Epithelial cell of proximal tubule (primary cell): Measurements from ENCODE around the gene HDGFL2. TPM values are rescaled to one million over a fixed set of nuclear protein-coding genes. Genes with fewer than 3 reads are reported as not detected.

Experiments used
- DNase-seq: peaks from one replicate; pipeline ENCODE4 v3.0.0-alpha.2; 2011; ENCODE audit warnings: low read depth
- H3K4me3 ChIP-seq: 2 replicates; pipeline ENCODE4 v1.5.1; 2011; ENCODE audit warnings: low read depth, mild to moderate bottlenecking, low read length
- total RNA-seq: library from RNA; depleted of rRNA; stranded (reverse); fragments of >200 nt; gene quantifications from 2 replicates; pipeline ENCODE4 v1.2.3, GENCODE V29; 2015
- TF ChIP-seq, protein P1 (sequence below): conservative IDR thresholded peaks from 2 replicates; pipeline ENCODE4 v1.5.1; 2012; ENCODE audit warnings: low read depth, mild to moderate bottlenecking, low read length

The HDGFL2 gene
- total RNA-seq, 1 donor from 2014 or later: 91.8 TPM

DNA sequence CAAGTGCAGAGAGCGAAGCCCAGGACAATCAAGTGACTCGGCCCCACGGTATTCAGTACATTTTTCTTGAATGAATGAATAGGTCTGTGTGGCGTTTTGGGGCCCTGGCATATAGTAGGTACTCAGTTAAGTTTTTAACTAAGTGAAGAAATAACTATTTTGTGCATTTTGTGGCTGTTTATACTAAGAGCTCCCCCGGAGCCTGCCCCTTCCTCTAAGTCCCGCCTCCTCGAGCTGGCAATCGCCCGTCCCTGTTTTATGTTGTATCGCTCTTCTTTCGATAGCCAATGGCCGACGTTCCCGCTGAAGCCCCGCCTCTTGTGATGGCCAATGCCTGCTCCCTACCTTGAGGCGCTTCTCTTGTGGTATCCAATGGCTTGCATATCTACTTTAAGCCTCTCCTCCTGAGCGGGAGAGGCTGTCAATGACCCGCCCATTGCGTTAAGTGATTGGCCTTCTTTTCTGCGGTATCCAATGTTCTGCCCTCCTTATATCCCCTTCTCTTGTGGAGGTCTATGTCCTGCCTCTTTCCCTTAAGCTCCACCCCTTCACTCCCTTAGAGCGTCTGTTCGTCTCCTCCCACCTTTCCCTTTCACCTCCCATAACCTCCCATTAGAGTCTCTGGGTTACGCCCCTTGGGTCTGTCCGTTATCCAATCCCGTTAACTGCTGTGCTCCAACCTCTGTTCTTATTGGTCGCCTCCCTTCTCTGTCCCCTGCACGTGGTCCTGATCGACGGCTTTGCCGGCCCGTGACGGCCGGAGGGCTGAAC, 509 bp upstream of the HDGFL2 start:
- peak; percentile 100 for DNase-seq
- H3K4me3 ChIP-seq: peak overlapping the region; percentile 67
- TF ChIP-seq, protein P1, sequence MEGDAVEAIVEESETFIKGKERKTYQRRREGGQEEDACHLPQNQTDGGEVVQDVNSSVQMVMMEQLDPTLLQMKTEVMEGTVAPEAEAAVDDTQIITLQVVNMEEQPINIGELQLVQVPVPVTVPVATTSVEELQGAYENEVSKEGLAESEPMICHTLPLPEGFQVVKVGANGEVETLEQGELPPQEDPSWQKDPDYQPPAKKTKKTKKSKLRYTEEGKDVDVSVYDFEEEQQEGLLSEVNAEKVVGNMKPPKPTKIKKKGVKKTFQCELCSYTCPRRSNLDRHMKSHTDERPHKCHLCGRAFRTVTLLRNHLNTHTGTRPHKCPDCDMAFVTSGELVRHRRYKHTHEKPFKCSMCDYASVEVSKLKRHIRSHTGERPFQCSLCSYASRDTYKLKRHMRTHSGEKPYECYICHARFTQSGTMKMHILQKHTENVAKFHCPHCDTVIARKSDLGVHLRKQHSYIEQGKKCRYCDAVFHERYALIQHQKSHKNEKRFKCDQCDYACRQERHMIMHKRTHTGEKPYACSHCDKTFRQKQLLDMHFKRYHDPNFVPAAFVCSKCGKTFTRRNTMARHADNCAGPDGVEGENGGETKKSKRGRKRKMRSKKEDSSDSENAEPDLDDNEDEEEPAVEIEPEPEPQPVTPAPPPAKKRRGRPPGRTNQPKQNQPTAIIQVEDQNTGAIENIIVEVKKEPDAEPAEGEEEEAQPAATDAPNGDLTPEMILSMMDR: no peak

DNA sequence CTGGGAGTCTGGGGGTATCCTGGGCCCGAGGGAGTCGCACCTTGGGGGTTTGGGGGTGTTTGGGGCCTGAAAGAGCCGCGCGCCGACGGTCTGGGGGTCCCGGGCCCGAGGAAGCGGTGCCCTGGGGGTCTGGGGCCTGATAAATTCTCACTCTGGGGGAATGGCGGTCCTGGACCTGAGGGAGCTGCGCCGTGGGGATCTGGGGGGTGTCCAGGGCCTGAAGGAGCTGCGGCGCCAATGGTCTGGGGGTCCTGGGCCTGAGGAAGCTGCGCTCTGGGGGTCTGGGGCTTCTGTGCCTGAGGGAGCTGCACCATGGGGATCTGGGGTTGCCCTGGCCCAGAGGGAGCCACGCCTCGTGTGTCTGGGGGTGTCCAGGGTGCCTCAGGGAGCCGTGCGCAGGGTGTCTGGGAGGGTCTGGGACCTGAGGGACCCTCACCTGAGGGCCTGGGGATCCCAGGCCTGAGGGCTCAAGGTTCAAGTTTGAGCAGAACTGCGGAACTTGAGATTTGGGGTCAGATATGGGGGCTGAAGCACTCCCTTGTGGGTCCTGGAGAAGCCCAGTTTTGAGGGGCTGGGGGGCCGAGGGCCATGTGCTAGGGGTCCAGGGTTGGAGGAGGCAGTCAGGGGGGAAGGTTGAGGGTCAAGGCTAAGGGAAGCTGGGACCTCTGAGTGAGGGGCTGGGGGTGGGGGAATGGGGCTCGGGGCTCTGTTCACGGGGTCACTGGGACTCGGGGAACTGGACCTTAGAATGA, 1.1 kb downstream of the HDGFL2 start:
- DNase-seq: no peak
- peak overlapping the region; percentile 81 for H3K4me3 ChIP-seq
- TF ChIP-seq, protein P1: no peak

DNA sequence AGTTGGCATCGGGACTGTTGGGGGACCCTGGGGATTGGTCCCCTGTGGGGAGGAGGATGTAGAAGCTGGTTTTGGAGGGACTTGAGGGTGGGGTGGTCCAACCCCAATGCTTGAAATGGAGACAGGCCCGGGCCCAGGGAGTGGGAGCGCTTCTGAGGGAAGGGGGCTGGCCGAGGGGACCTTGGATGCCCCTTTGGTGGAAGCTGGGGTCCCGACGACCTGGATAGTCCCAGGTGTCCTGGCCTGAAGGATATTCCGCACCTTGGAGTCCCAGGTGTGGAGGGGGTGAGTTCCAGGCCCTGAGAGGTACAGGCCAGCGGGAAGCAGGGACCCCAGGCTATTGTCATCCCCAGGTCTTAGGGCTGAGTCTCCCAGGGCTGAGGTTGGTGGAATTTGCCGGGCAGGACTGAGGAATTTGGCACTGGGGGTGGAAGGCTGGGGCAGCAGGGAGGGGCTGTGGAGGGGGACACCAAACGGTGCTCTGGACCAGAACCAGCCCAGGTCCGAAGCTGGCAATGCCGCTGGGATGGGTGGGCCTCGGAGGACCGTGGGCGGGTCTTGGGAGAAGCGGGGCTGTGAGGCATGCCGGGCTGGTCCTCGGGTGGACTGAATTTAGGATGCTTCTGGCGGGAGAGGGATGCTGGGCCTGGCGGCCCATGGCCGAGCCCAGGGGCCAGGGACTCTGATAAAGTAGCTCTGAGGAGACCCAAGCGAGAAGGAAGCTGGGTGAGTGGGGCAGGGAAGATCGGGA, 1.8 kb downstream of the HDGFL2 start:
- no peak for DNase-seq
- peak overlapping the region; percentile 81 for H3K4me3 ChIP-seq
- TF ChIP-seq, protein P1: no peak

DNA sequence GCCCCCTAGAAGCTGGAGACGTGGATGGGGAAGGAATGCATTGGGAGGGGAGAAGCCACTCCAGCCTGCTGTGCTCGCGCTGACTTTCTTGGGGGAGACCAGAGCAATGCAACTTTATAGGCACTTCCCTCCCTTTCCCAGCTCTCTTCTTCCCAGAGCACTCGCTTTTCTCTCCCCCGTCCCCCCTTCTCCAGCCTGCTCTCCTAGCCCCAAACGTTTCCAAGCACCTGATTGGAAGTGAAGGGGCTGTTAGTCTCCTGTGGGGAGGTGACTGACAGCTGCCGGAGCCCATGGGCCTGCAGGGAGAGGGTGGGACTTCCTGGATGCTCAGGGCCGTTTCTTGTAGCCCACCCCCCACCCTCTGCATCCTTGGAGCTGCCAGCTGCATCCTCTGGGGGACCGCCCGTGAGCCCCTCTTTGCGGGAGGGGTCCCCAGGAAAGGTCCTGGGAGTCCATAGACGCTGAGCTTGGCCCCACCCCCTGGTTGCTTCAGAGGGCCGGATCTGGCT, 2.5 kb downstream of the HDGFL2 start:
- DNase-seq: no peak
- TF ChIP-seq, protein P1: no peak
- H3K4me3 ChIP-seq: peak overlapping the region; percentile 81

DNA sequence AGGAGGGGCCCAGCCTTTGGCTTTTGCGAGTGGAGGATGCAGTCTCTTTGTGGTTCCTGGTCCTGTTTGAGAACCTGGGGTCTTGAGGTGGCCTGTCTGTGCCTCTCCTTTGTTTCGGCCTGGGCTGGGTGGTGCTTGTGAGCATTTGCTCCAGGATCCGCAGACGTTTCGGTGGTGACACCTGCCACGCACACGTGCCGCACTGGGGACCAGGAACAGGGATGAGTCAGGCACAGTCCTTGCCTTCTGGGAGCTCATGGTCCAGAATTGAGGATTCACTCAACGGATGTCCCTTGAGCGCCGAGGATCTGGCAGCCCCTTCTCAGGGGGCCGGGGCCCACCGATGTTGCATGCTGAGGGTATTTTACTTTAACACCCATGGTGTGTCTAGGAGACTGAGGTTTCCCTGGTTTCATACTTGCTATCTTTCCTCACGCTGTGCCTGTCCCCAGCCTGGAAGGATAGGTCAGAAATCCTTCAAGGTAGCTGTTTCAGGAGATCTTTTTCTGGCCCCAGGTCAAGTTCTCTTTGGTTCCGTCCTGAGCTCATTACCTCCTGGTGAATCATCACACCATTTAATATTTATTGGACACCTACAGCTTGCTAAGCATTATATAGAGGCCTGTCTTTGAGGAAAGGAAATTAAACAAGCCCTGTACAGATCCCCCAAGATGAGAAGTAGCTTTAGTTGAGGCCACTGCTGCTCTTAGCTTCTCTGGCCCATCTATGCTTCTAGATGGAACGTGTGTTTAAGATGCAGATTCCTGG, 5.1 kb downstream of the HDGFL2 start:
- H3K4me3 ChIP-seq: no peak overlapping the region
- DNase-seq: no peak
- TF ChIP-seq, protein P1: no peak

DNA sequence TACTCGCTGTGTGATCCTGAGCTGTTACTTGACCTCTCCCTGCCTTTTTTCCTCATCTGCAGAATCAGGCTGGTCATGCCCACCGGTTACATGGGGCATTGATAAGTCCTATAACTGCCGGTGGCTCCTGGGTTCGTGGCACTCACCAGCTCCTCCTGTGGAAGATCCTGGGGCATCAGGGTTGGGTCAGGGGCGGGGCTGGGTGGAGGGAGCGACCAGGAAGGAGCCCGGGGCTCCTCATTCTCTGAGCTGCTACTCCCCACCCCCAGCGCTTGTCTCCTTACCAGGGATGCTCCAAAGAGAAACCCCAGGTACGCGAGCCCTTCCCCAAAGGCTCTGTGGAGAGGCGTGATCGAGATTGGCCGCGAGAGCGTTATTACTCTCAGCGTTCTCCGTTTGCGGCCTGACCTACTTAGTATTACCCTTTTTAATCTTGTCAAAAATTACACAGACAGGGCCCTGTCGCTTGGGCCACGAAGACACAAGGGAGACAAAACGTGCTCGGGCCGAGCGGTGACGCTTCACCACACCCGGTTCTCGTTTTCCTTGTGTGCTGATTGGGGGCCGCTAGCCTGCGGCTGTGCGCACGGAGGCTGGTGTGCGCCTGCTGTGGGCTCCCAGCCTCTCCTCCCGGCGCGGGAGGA, 10.7 kb downstream of the HDGFL2 start:
- DNase-seq: no peak
- H3K4me3 ChIP-seq: no peak overlapping the region
- TF ChIP-seq, protein P1: no peak
